Fibroblast of upper back skin (primary cell): ENCODE data around the gene HNRNPA1L2.
"Not testable (repeated sequence)": the region's sequence is repeated elsewhere in the genome, so short reads cannot be mapped to it uniquely, and the experiment has no call there.

Experiments used
- DNase-seq: peaks from one replicate; pipeline ENCODE4 v3.0.0-alpha.2; 2013

HNRNPA1L2 gene

GRCh38 chr13:52650731-52651130 lies 8.5 kb downstream of the HNRNPA1L2 start:
- no peak for DNase-seq

GRCh38 chr13:52651897-52652195 lies 9.6 kb downstream of the HNRNPA1L2 start:
- no peak for DNase-seq

GRCh38 chr13:52652196-52652979 lies 10.2 kb downstream of the HNRNPA1L2 start, which contains the start of gene SUGT1:
SUGT1 (plus strand) TSS chr13:52652836; CDS start chr13:52652921, 85 bp downstream.
- DNase-seq, result peak; percentile 98

- DNase-seq, result no peak
Measured at GRCh38 chr13:52652980-52653303, 10.7 kb downstream of the HNRNPA1L2 start.

GRCh38 chr13:52659340-52659739 lies 17.1 kb downstream of the HNRNPA1L2 start:
- DNase-seq, result no peak

- DNase-seq, result no peak
Measured at GRCh38 chr13:52664272-52664671, 22.0 kb downstream of the HNRNPA1L2 start.

GRCh38 chr13:52665325-52665724 lies 23.1 kb downstream of the HNRNPA1L2 start:
- DNase-seq, result peak; percentile 11

GRCh38 chr13:52669677-52670076 lies 27.4 kb downstream of the HNRNPA1L2 start:
- no peak for DNase-seq

GRCh38 chr13:52670726-52671125 lies 28.5 kb downstream of the HNRNPA1L2 start:
- no peak for DNase-seq

- DNase-seq, result no peak
Measured at GRCh38 chr13:52673465-52673864, 31.2 kb downstream of the HNRNPA1L2 start.

- no peak for DNase-seq
Measured at GRCh38 chr13:52677823-52678222, 35.6 kb downstream of the HNRNPA1L2 start.

GRCh38 chr13:52685806-52686205 lies 43.6 kb downstream of the HNRNPA1L2 start:
- not testable (repeated sequence) for DNase-seq

GRCh38 chr13:52686376-52686775 lies 44.1 kb downstream of the HNRNPA1L2 start:
- no peak for DNase-seq
